CD14-positive monocyte (primary cell): ENCODE measurements around the gene PTPRU. TPM values are rescaled to one million over a fixed set of nuclear protein-coding genes. Genes with fewer than 3 reads are reported as not detected.

ENCODE experiments used
- DNase-seq, 3 donors: peaks; one replicate each; pipeline ENCODE4 v3.0.0-alpha.2; 2011 to 2022
- H2AFZ ChIP-seq: 2 replicates; pipeline ENCODE4 v1.6.0; 2012; ENCODE audit warnings: mild to moderate bottlenecking, low read depth, low read length, inconsistent platforms; ENCODE audit not compliant: insufficient read depth, poor library complexity, severe bottlenecking
- H3K27ac ChIP-seq, 2 donors: 1 replicate in 1 of 2; 2 replicates in 1 of 2; pipeline ENCODE4 v1.5.1; 2012 to 2013; ENCODE audit warnings: low read length in 2 of 2, control low read depth in 1 of 2, inconsistent platforms in 1 of 2, low read depth in 1 of 2, mild to moderate bottlenecking in 1 of 2
- H3K27me3 ChIP-seq, 2 donors: one replicate each; pipeline versions ENCODE4 v1.6.0 to v1.6.1; 2011 to 2013; ENCODE audit warnings: low read length in 2 of 2; ENCODE audit not compliant: control insufficient read depth in 2 of 2, insufficient read depth in 2 of 2
- H3K36me3 ChIP-seq, 2 donors: replicated peaks in 1 of 2; 1 replicate in 1 of 2; 2 replicates in 1 of 2; pipeline versions ENCODE4 v1.5.1 to v1.6.1; 2012 to 2013; ENCODE audit warnings: low read length in 2 of 2, control low read depth in 1 of 2, inconsistent platforms in 1 of 2, mild to moderate bottlenecking in 1 of 2; ENCODE audit not compliant: insufficient read depth in 2 of 2, control insufficient read depth in 1 of 2
- H3K4me1 ChIP-seq, 2 donors: 1 replicate in 1 of 2; 2 replicates in 1 of 2; pipeline versions ENCODE4 v1.5.1 to v1.6.1; 2012 to 2013; ENCODE audit warnings: low read length in 2 of 2, control low read depth in 1 of 2, inconsistent platforms in 1 of 2, mild to moderate bottlenecking in 1 of 2, moderate library complexity in 1 of 2; ENCODE audit not compliant: insufficient read depth in 2 of 2, control insufficient read depth in 1 of 2
- H3K4me2 ChIP-seq: replicated peaks from 2 replicates; pipeline ENCODE3; 2012; ENCODE audit warnings: low read length, moderate library complexity, mild to moderate bottlenecking; ENCODE audit not compliant: poor library complexity, severe bottlenecking; ENCODE audit errors: extremely low read depth
- H3K4me3 ChIP-seq, 3 experiments: fragments of 200-600 bp in 1 of 3; sonication (generic) in 1 of 3; replicated peaks in 1 of 3; 1 replicate in 2 of 3; 2 replicates in 1 of 3; pipeline ENCODE4 v1.5.1; 2011 to 2013; ENCODE audit warnings: low read length in 3 of 3, mild to moderate bottlenecking in 3 of 3, control low read depth in 2 of 3, low read depth in 2 of 3, inconsistent platforms in 1 of 3, moderate library complexity in 1 of 3
- H3K79me2 ChIP-seq: 2 replicates; pipeline ENCODE4 v1.6.0; 2012; ENCODE audit warnings: mild to moderate bottlenecking, control low read depth, inconsistent platforms, low read length, moderate library complexity; ENCODE audit not compliant: insufficient read depth
- H3K9ac ChIP-seq: 2 replicates; pipeline ENCODE4 v1.6.0; 2017; ENCODE audit warnings: low read length, mild to moderate bottlenecking; ENCODE audit not compliant: insufficient read depth, poor library complexity, severe bottlenecking
- H3K9me3 ChIP-seq, 2 donors: replicated peaks in 1 of 2; 1 replicate in 1 of 2; 2 replicates in 1 of 2; pipeline versions ENCODE4 v1.5.1 to v1.6.1; 2012 to 2013; ENCODE audit warnings: low read length in 2 of 2, control low read depth in 1 of 2; ENCODE audit not compliant: control insufficient read depth in 1 of 2, insufficient read depth in 1 of 2
- H4K20me1 ChIP-seq: 2 replicates; pipeline ENCODE4 v1.6.0; 2012; ENCODE audit warnings: mild to moderate bottlenecking, low read length, control low read depth, moderate library complexity; ENCODE audit not compliant: insufficient read depth
- H3K27ac Mint-ChIP-seq, 7 donors: one replicate each; pipeline ENCODE4 v1.8.0; 2020; ENCODE audit warnings: mild to moderate bottlenecking in 7 of 7, mixed read lengths in 7 of 7, moderate library complexity in 6 of 7, inconsistent platforms in 2 of 7
- H3K27me3 Mint-ChIP-seq, 3 donors: one replicate each; pipeline ENCODE4 v1.8.0; 2021 to 2022; ENCODE audit warnings: low read depth in 3 of 3, mild to moderate bottlenecking in 3 of 3, mixed read lengths in 3 of 3, moderate library complexity in 3 of 3, inconsistent platforms in 1 of 3
- H3K36me3 Mint-ChIP-seq, 2 donors: one replicate each; pipeline ENCODE4 v1.8.0; 2020; ENCODE audit warnings: mixed read lengths in 2 of 2, inconsistent platforms in 1 of 2, mild to moderate bottlenecking in 1 of 2
- H3K4me1 Mint-ChIP-seq: one replicate; pipeline ENCODE4 v1.8.0; 2020; ENCODE audit warnings: mild to moderate bottlenecking, mixed read lengths
- H3K4me3 Mint-ChIP-seq, 2 donors: one replicate each; pipeline ENCODE4 v1.8.0; 2020; ENCODE audit warnings: mild to moderate bottlenecking in 2 of 2, mixed read lengths in 2 of 2, moderate library complexity in 1 of 2
- H3K9me3 Mint-ChIP-seq, 7 donors: one replicate each; pipeline ENCODE4 v1.8.0; 2020 to 2022; ENCODE audit warnings: mixed read lengths in 7 of 7, mild to moderate bottlenecking in 6 of 7, moderate library complexity in 6 of 7, inconsistent platforms in 2 of 7
- WGBS: methylation state at CpG from one replicate; pipeline ENCODE4 v1.1.5; 2013; ENCODE audit warnings: missing lambda C conversion rate; ENCODE audit not compliant: insufficient coverage; 5-methylcytosine and 5-hydroxymethylcytosine counted together
- intact Hi-C, 2 donors: fragments of 100-400 bp; cut with micrococcal nuclease; formaldehyde crosslinking; loops; one replicate each; pipeline versions ENCODE4 v1.15.0 to v1.15.1; 2023
- polyA plus RNA-seq, 3 donors: library from polyadenylated mRNA; depleted of rRNA in 1 of 3; unstranded in 2 of 3; stranded (reverse) in 1 of 3; fragments of 300-500 nt in 2 of 3; fragments of >200 nt in 1 of 3; fragmentation: Illumina TruSeq in 2 of 3; gene quantifications; 1 replicate in 2 of 3; 2 replicates in 1 of 3; pipeline ENCODE4 v1.2.3, GENCODE V29; 2012 to 2021
- TF ChIP-seq, protein P1 (sequence below): fragments of 200-600 bp; IDR thresholded peaks from one replicate; pipeline ENCODE4 v1.8.0; 2022; ENCODE audit warnings: antibody characterized with exemption, mild to moderate bottlenecking

PTPRU gene
- polyA plus RNA-seq, 3 donors, result 0.42 to 1.4 TPM; not detected in 1

GRCh38 chr1:29240986-29241385 lies 4.7 kb downstream of the PTPRU start:
- peaks cover 22 to 27% of the 10 kb centered on the region in 2 donors for H3K4me1 ChIP-seq
- peaks cover 4% of the 10 kb centered on the region for H4K20me1 ChIP-seq
- Mint-ChIP-seq H3K9me3 (peaks cover 0 to 19% (median 7%) of the 10 kb centered on the region in 7 donors), H3K4me1 (peaks cover 23% of the 10 kb centered on the region), H3K27me3 (peaks cover 39 to 58% (median 44%) of the 10 kb centered on the region in 3 donors), H3K36me3 (peaks cover 6 to 14% of the 10 kb centered on the region in 2 donors), H3K4me3 (peak overlapping the region in 1 of 2 donors; percentile 41), H3K27ac (no peak overlapping the region)
- H3K4me3 ChIP-seq, result no peak overlapping the region
- peaks cover 26 to 47% of the 10 kb centered on the region in 2 donors for H3K27me3 ChIP-seq
- DNase-seq, result no peak
- 83% methylated on average over 2 of the region's 2 CpGs for WGBS
- H3K79me2 ChIP-seq, result no peaks in the 10 kb centered on the region
- no peak overlapping the region for H3K4me2 ChIP-seq
- TF ChIP-seq, protein P1, sequence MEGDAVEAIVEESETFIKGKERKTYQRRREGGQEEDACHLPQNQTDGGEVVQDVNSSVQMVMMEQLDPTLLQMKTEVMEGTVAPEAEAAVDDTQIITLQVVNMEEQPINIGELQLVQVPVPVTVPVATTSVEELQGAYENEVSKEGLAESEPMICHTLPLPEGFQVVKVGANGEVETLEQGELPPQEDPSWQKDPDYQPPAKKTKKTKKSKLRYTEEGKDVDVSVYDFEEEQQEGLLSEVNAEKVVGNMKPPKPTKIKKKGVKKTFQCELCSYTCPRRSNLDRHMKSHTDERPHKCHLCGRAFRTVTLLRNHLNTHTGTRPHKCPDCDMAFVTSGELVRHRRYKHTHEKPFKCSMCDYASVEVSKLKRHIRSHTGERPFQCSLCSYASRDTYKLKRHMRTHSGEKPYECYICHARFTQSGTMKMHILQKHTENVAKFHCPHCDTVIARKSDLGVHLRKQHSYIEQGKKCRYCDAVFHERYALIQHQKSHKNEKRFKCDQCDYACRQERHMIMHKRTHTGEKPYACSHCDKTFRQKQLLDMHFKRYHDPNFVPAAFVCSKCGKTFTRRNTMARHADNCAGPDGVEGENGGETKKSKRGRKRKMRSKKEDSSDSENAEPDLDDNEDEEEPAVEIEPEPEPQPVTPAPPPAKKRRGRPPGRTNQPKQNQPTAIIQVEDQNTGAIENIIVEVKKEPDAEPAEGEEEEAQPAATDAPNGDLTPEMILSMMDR, result no peak
- H3K36me3 ChIP-seq, result no peaks in the 10 kb centered on the region
- H3K9ac ChIP-seq, result no peak overlapping the region
- H2AFZ ChIP-seq, result no peak overlapping the region
- intact Hi-C loops, result no loop called here
- H3K9me3 ChIP-seq, result peaks cover 0 to 15% of the 10 kb centered on the region in 2 donors
- H3K27ac ChIP-seq, result no peak overlapping the region

GRCh38 chr1:29243023-29243870 lies 6.9 kb downstream of the PTPRU start:
- 87% methylated on average over 12 of the region's 16 CpGs for WGBS
- H3K27me3 ChIP-seq, result peaks cover 15 to 32% of the 10 kb centered on the region in 2 donors
- no peak overlapping the region for H3K4me3 Mint-ChIP-seq

More at GRCh38 chr1:29243023-29243870, 6.9 kb downstream of the PTPRU start:
- intact Hi-C loops, result no loop called here
- peaks cover 0 to 5% of the 10 kb centered on the region in 2 donors for H3K36me3 Mint-ChIP-seq
- Histone ChIP-seq H3K4me3 (no peak overlapping the region), H4K20me1 (no peaks in the 10 kb centered on the region), H3K27ac (no peak overlapping the region), H3K9me3 (peaks cover 0 to 9% of the 10 kb centered on the region in 2 donors), H3K4me1 (peaks cover 9 to 10% of the 10 kb centered on the region in 2 donors), H3K9ac (no peak overlapping the region), H3K79me2 (no peaks in the 10 kb centered on the region), H3K4me2 (no peak overlapping the region), H3K36me3 (no peaks in the 10 kb centered on the region), H2AFZ (no peak overlapping the region)
- H3K4me1 Mint-ChIP-seq, result peaks cover 10% of the 10 kb centered on the region
- no peak for DNase-seq
- TF ChIP-seq, protein P1, result no peak
- no peak overlapping the region for H3K27ac Mint-ChIP-seq
- H3K27me3 Mint-ChIP-seq, result peaks cover 26 to 41% (median 30%) of the 10 kb centered on the region in 3 donors
- H3K9me3 Mint-ChIP-seq, result peaks cover 0 to 11% (median 1%) of the 10 kb centered on the region in 7 donors
